H1 (cell line): Measurements from ENCODE around the gene BFSP2.

Source experiments
- ASH2L ChIP-seq: fragments of 200-600, 300-600 bp; sonication (generic); IDR thresholded peaks from one replicate; pipeline ENCODE4 v1.7.1; 2017; ENCODE audit warnings: low read length
- ATF3 ChIP-seq: IDR thresholded peaks from 2 replicates; pipeline ENCODE4 v1.6.1; 2011; ENCODE audit warnings: low read depth, mild to moderate bottlenecking, low read length; ENCODE audit not compliant: insufficient read depth
- BCL11A ChIP-seq, 2 experiments: IDR thresholded peaks; one replicate each; pipeline ENCODE4 v1.6.1; 2011; ENCODE audit warnings: low read depth in 2 of 2, low read length in 2 of 2, mild to moderate bottlenecking in 2 of 2
- CBX8 ChIP-seq: fragments of 300-800, 300-1000 bp; sonication (generic); IDR thresholded peaks from 2 replicates; pipeline ENCODE4 v1.7.1; 2016; ENCODE audit warnings: low read depth, low read length, borderline replicate concordance
- CTCF ChIP-seq, 3 experiments: IDR thresholded peaks; 1 replicate in 2 of 3; 2 replicates in 1 of 3; pipeline versions ENCODE4 v1.5.1 to v1.6.1; 2011; ENCODE audit warnings: low read length in 3 of 3, mild to moderate bottlenecking in 3 of 3, inconsistent platforms in 2 of 3, low read depth in 1 of 3, moderate library complexity in 1 of 3; ENCODE audit not compliant: insufficient read depth in 1 of 3; ENCODE audit errors: control extremely low read depth in 1 of 3
- E2F6 ChIP-seq: IDR thresholded peaks from 2 replicates; pipeline ENCODE4 v1.6.1; 2012; ENCODE audit warnings: inconsistent platforms
- EZH2 ChIP-seq: fragments of 200-600 bp; sonication (generic); IDR thresholded peaks from 2 replicates; pipeline ENCODE4 v1.7.1; 2012; ENCODE audit warnings: low read depth, mild to moderate bottlenecking, moderate library complexity, low read length, inconsistent platforms; ENCODE audit not compliant: severe bottlenecking
- NRF1 ChIP-seq: IDR thresholded peaks from 2 replicates; pipeline ENCODE4 v1.6.1; 2011; ENCODE audit warnings: mild to moderate bottlenecking, low read depth, low read length, improper control_type of control experiment
- POLR2AphosphoS5 ChIP-seq: IDR thresholded peaks from 2 replicates; pipeline ENCODE4 v1.6.1; 2011; ENCODE audit warnings: low read depth, low read length
- RBBP5 ChIP-seq: IDR thresholded peaks from 2 replicates; pipeline ENCODE4 v1.7.1; 2012; ENCODE audit warnings: low read depth, mild to moderate bottlenecking, inconsistent platforms, low read length, moderate library complexity, borderline replicate concordance
- SP1 ChIP-seq: IDR thresholded peaks from 2 replicates; pipeline ENCODE4 v1.6.1; 2011; ENCODE audit warnings: low read depth, low read length
- SUZ12 ChIP-seq: fragments of 200-600 bp; sonication (generic); IDR thresholded peaks from 2 replicates; pipeline ENCODE4 v1.6.1; 2012; ENCODE audit warnings: mild to moderate bottlenecking, inconsistent platforms, low read length, moderate library complexity, mixed read lengths
- TAF1 ChIP-seq: IDR thresholded peaks from 2 replicates; pipeline ENCODE4 v1.6.1; 2011; ENCODE audit warnings: mild to moderate bottlenecking, low read depth, low read length
- ZNF274 ChIP-seq: IDR thresholded peaks from 2 replicates; pipeline ENCODE4 v1.7.0; 2012; ENCODE audit warnings: low read length, borderline replicate concordance; ENCODE audit errors: extremely low read depth

- no peak for TF ChIP-seq CBX8
- TF ChIP-seq POLR2AphosphoS5 = no peak
- no peak for TF ChIP-seq ZNF274
- no peak for TF ChIP-seq CTCF (IDR thresholded peaks at IDR 0.05; ENCODE audit: control extremely low read depth in 1 of 3, insufficient read depth in 1 of 3, low read depth in 1 of 3, low read length in 3 of 3)
- TF ChIP-seq EZH2 = no peak
- no peak for TF ChIP-seq ATF3
- no peak for TF ChIP-seq ASH2L
- no peak for TF ChIP-seq SUZ12
- no peak for TF ChIP-seq TAF1
- TF ChIP-seq E2F6 = no peak
- no peak for TF ChIP-seq BCL11A (IDR thresholded peaks at IDR 0.05; ENCODE audit: low read depth in 2 of 2, low read length in 2 of 2)
- TF ChIP-seq NRF1 = no peak
- no peak for TF ChIP-seq RBBP5
- TF ChIP-seq SP1 = no peak
Measured at GRCh38 chr3:133441867-133442270, 42.0 kb downstream of the BFSP2 start.
